GM21529 (cell line): ENCODE measurements around the gene CENPH.
"Not testable (repeated sequence)": the region's sequence is repeated elsewhere in the genome, so short reads cannot be mapped to it uniquely, and the experiment has no call there.

Experiments used
- ATAC-seq: cut with Tn5 transposase; IDR thresholded peaks from one replicate; pipeline ENCODE4 v1.9.1; 2021; ENCODE audit not compliant: unreplicated experiment

The CENPH gene

GRCh38 chr5:69209602-69210001, 20.2 kb downstream of the CENPH start:
- ATAC-seq, result no peak

GRCh38 chr5:69211200-69211599, 21.8 kb downstream of the CENPH start:
- ATAC-seq, result no peak

GRCh38 chr5:69212022-69212421, 22.6 kb downstream of the CENPH start:
- ATAC-seq, result no peak

- ATAC-seq, result no peak
Measured at GRCh38 chr5:69213513-69214215, 24.3 kb downstream of the CENPH start.

GRCh38 chr5:69217151-69217511, 27.7 kb downstream of the CENPH start:
- ATAC-seq, result no peak

GRCh38 chr5:69217548-69218526, 28.5 kb downstream of the CENPH start:
- ATAC-seq, result peak; percentile 89

GRCh38 chr5:69219939-69220338, 30.6 kb downstream of the CENPH start:
- ATAC-seq, result no peak

- ATAC-seq, result not testable (repeated sequence)
Measured at GRCh38 chr5:69220371-69220770, 31.0 kb downstream of the CENPH start.

- ATAC-seq, result not testable (repeated sequence)
Measured at GRCh38 chr5:69220833-69221232, 31.4 kb downstream of the CENPH start.

GRCh38 chr5:69224520-69224919, 35.1 kb downstream of the CENPH start:
- ATAC-seq, result no peak

- no peak for ATAC-seq
Measured at GRCh38 chr5:69225860-69226259, 36.5 kb downstream of the CENPH start.

- no peak for ATAC-seq
Measured at GRCh38 chr5:69230181-69230580, 40.8 kb downstream of the CENPH start.

GRCh38 chr5:69231281-69231680, 41.9 kb downstream of the CENPH start:
- no peak for ATAC-seq

- no peak for ATAC-seq
Measured at GRCh38 chr5:69231851-69232250, 42.5 kb downstream of the CENPH start.

- peak; percentile 99 for ATAC-seq
Measured at GRCh38 chr5:69234457-69235268, 45.3 kb downstream of the CENPH start, which contains the start of gene CDK7. CDK7 (plus strand) TSS chr5:69234886; CDS start chr5:69234976, 90 bp downstream.

- not testable (repeated sequence) for ATAC-seq
Measured at GRCh38 chr5:69236733-69237132, 47.4 kb downstream of the CENPH start.

- no peak for ATAC-seq
Measured at GRCh38 chr5:69237877-69238276, 48.5 kb downstream of the CENPH start.

GRCh38 chr5:69238760-69239251, 49.4 kb downstream of the CENPH start:
- no peak for ATAC-seq

GRCh38 chr5:69242215-69242927, 53.0 kb downstream of the CENPH start:
- ATAC-seq, result no peak

GRCh38 chr5:69245031-69245430, 55.6 kb downstream of the CENPH start:
- ATAC-seq, result no peak
